Psoas muscle (tissue), 8 donors: ENCODE data around the gene KAZN. TPM values are rescaled to one million over a fixed set of nuclear protein-coding genes. Genes with fewer than 3 reads are reported as not detected.

Experiments used
- ATAC-seq, 4 donors: fragments of 200-7000 bp; cut with Tn5 transposase; one replicate each; pipeline ENCODE4 v1.9.1; 2020; ENCODE audit warnings: moderate library complexity in 3 of 4, mild to moderate bottlenecking in 2 of 4
- DNase-seq, 2 donors: peaks; one replicate each; pipeline ENCODE4 v3.0.0-alpha.2; 2020
- H3K27ac ChIP-seq: fragments of 200-600 bp; one replicate; pipeline ENCODE4 v1.8.0; 2022
- H3K27me3 ChIP-seq, 3 donors: fragments of 200-600 bp in 1 of 3; one replicate each; pipeline versions ENCODE4 v1.6.1 to v1.8.0; 2013 to 2022; ENCODE audit warnings: low read length in 2 of 3, mild to moderate bottlenecking in 2 of 3, moderate library complexity in 1 of 3; ENCODE audit not compliant: insufficient read depth in 3 of 3
- H3K36me3 ChIP-seq, 2 donors: fragments of 200-600 bp in 1 of 2; one replicate each; pipeline versions ENCODE4 v1.6.1 to v1.8.0; 2013 to 2022; ENCODE audit warnings: low read depth in 1 of 2, mild to moderate bottlenecking in 1 of 2, moderate library complexity in 1 of 2; ENCODE audit not compliant: insufficient read depth in 1 of 2
- H3K4me1 ChIP-seq: fragments of 200-600 bp; one replicate; pipeline ENCODE4 v1.8.0; 2022
- H3K4me3 ChIP-seq: fragments of 200-600 bp; one replicate; pipeline ENCODE4 v1.8.0; 2022; ENCODE audit warnings: mild to moderate bottlenecking
- H3K9me3 ChIP-seq: fragments of 200-600 bp; one replicate; pipeline ENCODE4 v1.8.0; 2022
- CTCF ChIP-seq: fragments of 200-600 bp; IDR thresholded peaks from one replicate; pipeline ENCODE4 v1.8.0; 2022; ENCODE audit warnings: antibody characterized with exemption
- whole genome bisulfite sequencing, 3 donors: extraction: QIAGEN DNeasy Blood & Tissue Kit; methylation state at CpG; one replicate each; pipeline versions ENCODE4 v1.1.6 to v1.1.7; 2013; 5-methylcytosine and 5-hydroxymethylcytosine counted together
- intact Hi-C, 2 donors: fragments of 100-400 bp; cut with DNase I; formaldehyde crosslinking; loops; one replicate each; pipeline versions ENCODE4 v1.11.0 to v1.14.2; 2022
- polyA plus RNA-seq, 3 donors: library from polyadenylated mRNA; stranded (reverse); fragments of 200-250 nt; gene quantifications; one replicate each; pipeline ENCODE4 v1.2.3, GENCODE V29; 2013
- total RNA-seq, 4 donors: library from RNA; stranded (reverse); fragmentation: NEBNext Ultra II Directional in 2 of 4; extraction: Animal tissue kit (Norgen Biotek cat#: 25700) in 2 of 4; gene quantifications; one replicate each; pipeline versions ENCODE4 v1.2.1 to v1.2.4, GENCODE V29; 2021 to 2023
- donor health status: healthy with polysubstance abuse.
- donor health status: DM: no; HTN: no; CAD: no; lungs with moderate emphysema.
- donor health status: Bipolar disorder and iron deficiency.
- donor health status: healthy.
- donor health status: DM: yes; HTN: yes; CAD: no.
- donor health status: DM: no; HTN: no; CAD: no.
- donor health status: DM: no; HTN: no; CAD: no.
- donor health status: DM: yes; HTN: yes; CAD: no.

KAZN gene
- total and polyA plus RNA-seq, 7 donors = 0.23 to 2.3 (median 0.97) TPM

DNA sequence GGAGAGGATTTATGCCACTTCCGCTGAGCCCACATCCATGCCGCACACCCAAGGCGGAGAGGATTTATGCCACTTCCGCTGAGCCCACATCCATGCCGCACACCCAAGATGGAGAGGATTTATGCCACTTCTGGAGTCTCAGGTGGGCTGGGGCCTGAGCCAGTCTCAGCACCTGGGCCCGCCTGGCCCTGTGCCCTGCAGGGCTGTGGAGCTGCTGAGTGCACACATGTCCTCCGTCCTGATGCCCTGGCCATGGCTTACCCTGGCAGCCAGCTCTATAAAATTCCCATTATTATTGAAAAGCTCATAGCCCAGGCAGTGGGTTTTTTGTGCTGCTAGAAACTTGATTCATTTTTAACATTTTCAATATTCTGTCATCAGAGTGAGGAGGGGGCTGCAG lies 465.3 kb downstream of the KAZN start:
- H3K4me3 ChIP-seq = no peak overlapping the region
- no peaks in the 10 kb centered on the region for H3K36me3 ChIP-seq
- DNase-seq = no peak
- H3K27me3 ChIP-seq = no peaks in the 10 kb centered on the region
- TF ChIP-seq CTCF = no peak
- 92 to 96% (median 93%) methylated on average over 7 of the region's 7 CpGs for WGBS, 3 donors
- no peaks in the 10 kb centered on the region for H3K4me1 ChIP-seq
- ATAC-seq = no peak
- peaks cover 4% of the 10 kb centered on the region for H3K9me3 ChIP-seq
- no peak overlapping the region for H3K27ac ChIP-seq
- intact Hi-C loops = no loop called here

DNA sequence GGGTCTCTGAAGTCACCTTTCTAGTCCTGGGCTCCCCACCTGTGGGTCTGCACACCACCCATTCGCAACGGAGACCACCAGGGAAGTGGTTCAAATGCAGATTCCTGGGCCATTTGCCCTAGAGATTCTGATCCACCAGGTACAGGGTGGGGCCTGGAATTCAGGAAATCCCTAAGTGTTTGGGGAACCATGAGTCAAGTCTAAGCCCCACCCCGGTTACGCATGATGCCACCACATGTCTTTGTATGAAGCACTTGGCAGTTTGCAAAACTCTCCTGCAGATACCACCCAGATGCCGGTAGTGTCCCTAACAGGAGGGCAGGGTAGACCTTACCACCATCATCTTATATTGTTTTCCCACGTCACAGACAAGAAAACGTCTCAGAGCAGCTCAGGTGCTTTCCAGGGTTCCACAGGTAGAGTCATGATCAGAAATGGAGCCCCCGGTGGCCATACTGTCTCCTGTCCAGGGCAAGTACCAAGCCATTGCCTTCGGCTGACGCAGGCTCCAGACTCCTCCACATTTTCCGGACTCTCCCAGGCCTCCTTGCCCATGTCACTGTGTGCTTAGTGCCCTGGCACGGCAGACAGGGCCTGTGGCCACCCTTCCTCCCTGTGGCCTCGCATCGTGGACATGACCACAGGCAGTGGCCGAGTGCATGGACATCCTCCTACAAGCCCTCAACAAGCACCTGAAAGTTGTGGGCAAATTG lies 465.9 kb downstream of the KAZN start:
- no peaks in the 10 kb centered on the region for H3K27me3 ChIP-seq
- no peaks in the 10 kb centered on the region for H3K36me3 ChIP-seq
- DNase-seq (no peak), ATAC-seq (no peak)
- no peaks in the 10 kb centered on the region for H3K4me1 ChIP-seq
- H3K27ac ChIP-seq = no peak overlapping the region
- WGBS, 3 donors = 88 to 94% (median 93%) methylated on average over 15 of the region's 15 CpGs
- intact Hi-C loops = no loop called here
- no peak overlapping the region for H3K4me3 ChIP-seq
- TF ChIP-seq CTCF = no peak
- peaks cover 4% of the 10 kb centered on the region for H3K9me3 ChIP-seq

GRCh38 chr1:15065291-15065690 lies 466.8 kb downstream of the KAZN start:
- WGBS, 3 donors = 76 to 92% (median 86%) methylated on average over 7 of the region's 7 CpGs
- Histone ChIP-seq H3K4me1 (no peaks in the 10 kb centered on the region), H3K4me3 (no peak overlapping the region), H3K9me3 (peaks cover 4% of the 10 kb centered on the region), H3K36me3 (no peaks in the 10 kb centered on the region), H3K27me3 (no peaks in the 10 kb centered on the region), H3K27ac (no peak overlapping the region)
- no peak for TF ChIP-seq CTCF
- intact Hi-C loops = no loop called here
- no peak for DNase-seq
- ATAC-seq = no peak

- ATAC-seq = no peak
Observed at GRCh38 chr1:15065736-15066135, 467.3 kb downstream of the KAZN start.

More at GRCh38 chr1:15065736-15066135, 467.3 kb downstream of the KAZN start:
- intact Hi-C loops = no loop called here
- no peak for TF ChIP-seq CTCF
- WGBS, 3 donors = 92 to 94% (median 93%) methylated on average over 30 of the region's 30 CpGs
- no peaks in the 10 kb centered on the region for H3K27me3 ChIP-seq
- no peaks in the 10 kb centered on the region for H3K4me1 ChIP-seq
- H3K9me3 ChIP-seq = peaks cover 4% of the 10 kb centered on the region
- no peak overlapping the region for H3K4me3 ChIP-seq
- no peak overlapping the region for H3K27ac ChIP-seq
- H3K36me3 ChIP-seq = no peaks in the 10 kb centered on the region
- no peak for DNase-seq
